H1 (cell line): ENCODE measurements around the gene TERB1. TPM values are rescaled to one million over a fixed set of nuclear protein-coding genes. Genes with fewer than 3 reads are reported as not detected.

Experiments
- BACH1 ChIP-seq: IDR thresholded peaks from 2 replicates; pipeline ENCODE4 v1.6.1; 2012; ENCODE audit warnings: low read length, improper control_type of control experiment
- E2F6 ChIP-seq: IDR thresholded peaks from 2 replicates; pipeline ENCODE4 v1.6.1; 2012; ENCODE audit warnings: inconsistent platforms
- EP300 ChIP-seq, 2 experiments: IDR thresholded peaks; 1 replicate in 1 of 2; 2 replicates in 1 of 2; pipeline ENCODE4 v1.6.1; 2011 to 2012; ENCODE audit warnings: low read depth in 2 of 2, low read length in 2 of 2, mild to moderate bottlenecking in 2 of 2, borderline replicate concordance in 1 of 2, inconsistent platforms in 1 of 2, moderate library complexity in 1 of 2
- FOSL1 ChIP-seq: IDR thresholded peaks from 2 replicates; pipeline ENCODE4 v1.6.1; 2011; ENCODE audit warnings: mild to moderate bottlenecking, low read depth, low read length, moderate library complexity; ENCODE audit not compliant: insufficient read depth
- NRF1 ChIP-seq: IDR thresholded peaks from 2 replicates; pipeline ENCODE4 v1.6.1; 2011; ENCODE audit warnings: mild to moderate bottlenecking, low read depth, low read length, improper control_type of control experiment
- SIN3A ChIP-seq, 2 experiments: IDR thresholded peaks in 1 of 2; conservative IDR thresholded peaks in 1 of 2; 2 replicates each; pipeline ENCODE4 v1.6.1; 2011 to 2012; ENCODE audit warnings: low read length in 2 of 2, improper control_type of control experiment in 1 of 2, low read depth in 1 of 2, mild to moderate bottlenecking in 1 of 2
- SP4 ChIP-seq: IDR thresholded peaks from 2 replicates; pipeline ENCODE4 v1.6.1; 2012; ENCODE audit warnings: low read length, inconsistent platforms
- polyA plus RNA-seq, 7 experiments: library from polyadenylated mRNA; depleted of rRNA in 3 of 7; stranded (reverse) in 5 of 7; unstranded in 2 of 7; fragments of >200 nt in 5 of 7; fragments of 200-250 nt in 2 of 7; gene quantifications; 1 replicate in 5 of 7; 2 replicates in 1 of 7; 4 replicates in 1 of 7; pipeline versions ENCODE4 v1.2.1 to v1.2.3, GENCODE V29; 2011 to 2013; ENCODE audit warnings: missing spikeins in 2 of 7, mixed read lengths in 2 of 7
- total RNA-seq: library from RNA; stranded (reverse); fragmentation: NEBNext Ultra II Directional; extraction: Animal tissue kit (Norgen Biotek cat#: 25700); gene quantifications from 2 replicates; pipeline ENCODE4 v1.2.1, GENCODE V29; 2021

Gene TERB1
- total and polyA plus RNA-seq, 2 of the 8 experiments (the other 6 are each of a cell fraction or from before 2014, with no cell fraction given): not detected

- no peak for TF ChIP-seq FOSL1
- no peak for TF ChIP-seq SP4
- TF ChIP-seq E2F6: no peak
- TF ChIP-seq SIN3A (conservative IDR thresholded peaks at IDR 0.05 in 1 of 2, IDR thresholded peaks at IDR 0.05 in 1 of 2; ENCODE audit: low read depth in 1 of 2, low read length in 2 of 2): no peak
- TF ChIP-seq EP300 (IDR thresholded peaks at IDR 0.05; ENCODE audit: borderline replicate concordance in 1 of 2, low read depth in 2 of 2, low read length in 2 of 2): no peak
- no peak for TF ChIP-seq BACH1
- no peak for TF ChIP-seq NRF1
Measured at GRCh38 chr16:66705790-66706505, 95.4 kb downstream of the TERB1 start (continued).

Other genes starting within 250 kb of the TERB1 start
- 18.9 and 21.1 TPM in 2 replicates for gene CKLF, start 249.0 kb downstream of the TERB1 start, total RNA-seq
- 61.2 and 63.5 TPM in 2 replicates for gene CKLF, start 249.0 kb downstream of the TERB1 start, polyA plus RNA-seq (2011; rRNA removed)
- gene CMTM1, start 235.1 kb downstream of the TERB1 start, total RNA-seq: 1.9 and 2.0 TPM in 2 replicates
- gene CMTM1, start 235.1 kb downstream of the TERB1 start, polyA plus RNA-seq (2011; rRNA removed): 1.2 and 1.7 TPM in 2 replicates
- gene CMTM2, start 222.1 kb downstream of the TERB1 start, total RNA-seq: not detected in 2 replicates
- gene CMTM2, start 222.1 kb downstream of the TERB1 start, polyA plus RNA-seq (2011; rRNA removed): not detected in 2 replicates
- 24.8 and 25.4 TPM in 2 replicates for gene CMTM3, start 196.9 kb downstream of the TERB1 start, total RNA-seq
- 24.7 and 30.8 TPM in 2 replicates for gene CMTM3, start 196.9 kb downstream of the TERB1 start, polyA plus RNA-seq (2011; rRNA removed)
- 49.4 and 51.7 TPM in 2 replicates for gene CMTM4, start 104.8 kb downstream of the TERB1 start, total RNA-seq
- gene CMTM4, start 104.8 kb downstream of the TERB1 start, polyA plus RNA-seq (2011; rRNA removed): 35.3 and 46.7 TPM in 2 replicates
- gene DYNC1LI2, start 50.0 kb downstream of the TERB1 start, total RNA-seq: 70.8 and 72.4 TPM in 2 replicates
- 35.0 and 40.7 TPM in 2 replicates for gene DYNC1LI2, start 50.0 kb downstream of the TERB1 start, polyA plus RNA-seq (2011; rRNA removed)
- 145 and 155 TPM in 2 replicates for gene NAE1, start 29.4 kb upstream of the TERB1 start, total RNA-seq
- gene NAE1, start 29.4 kb upstream of the TERB1 start, polyA plus RNA-seq (2011; rRNA removed): 30.3 and 66.6 TPM in 2 replicates
- 1.7 and 1.8 TPM in 2 replicates for gene CA7, start 42.8 kb upstream of the TERB1 start, total RNA-seq
- gene CA7, start 42.8 kb upstream of the TERB1 start, polyA plus RNA-seq (2011; rRNA removed): 2.7 and 4.7 TPM in 2 replicates
- gene PDP2, start 78.9 kb upstream of the TERB1 start, total RNA-seq: 36.0 and 36.5 TPM in 2 replicates
- 10.1 and 11.7 TPM in 2 replicates for gene PDP2, start 78.9 kb upstream of the TERB1 start, polyA plus RNA-seq (2011; rRNA removed)
- not detected in 2 replicates for gene CDH16, start 117.3 kb upstream of the TERB1 start, total RNA-seq
- gene CDH16, start 117.3 kb upstream of the TERB1 start, polyA plus RNA-seq (2011; rRNA removed): not detected in 2 replicates
- gene RRAD, start 124.0 kb upstream of the TERB1 start, total RNA-seq: not detected in 2 replicates
- gene RRAD, start 124.0 kb upstream of the TERB1 start, polyA plus RNA-seq (2011; rRNA removed): 0.08 and 0.17 TPM in 2 replicates
- gene CIAO2B, start 132.8 kb upstream of the TERB1 start, total RNA-seq: 65.6 and 71.3 TPM in 2 replicates
- 248 and 256 TPM in 2 replicates for gene CIAO2B, start 132.8 kb upstream of the TERB1 start, polyA plus RNA-seq (2011; rRNA removed)
- 14.4 and 14.7 TPM in 2 replicates for gene CES2, start 133.9 kb upstream of the TERB1 start, total RNA-seq
- gene CES2, start 133.9 kb upstream of the TERB1 start, polyA plus RNA-seq (2011; rRNA removed): 8.6 and 16.8 TPM in 2 replicates
- 1.6 and 1.7 TPM in 2 replicates for gene CES3, start 159.7 kb upstream of the TERB1 start, total RNA-seq
- gene CES3, start 159.7 kb upstream of the TERB1 start, polyA plus RNA-seq (2011; rRNA removed): 2.2 and 2.8 TPM in 2 replicates
- 0.93 TPM in 1 of 2 replicates, not detected in the other for gene CES4A, start 187.0 kb upstream of the TERB1 start, total RNA-seq
- 0.88 and 1.5 TPM in 2 replicates for gene CES4A, start 187.0 kb upstream of the TERB1 start, polyA plus RNA-seq (2011; rRNA removed)
- 31.6 and 34.3 TPM in 2 replicates for gene CBFB, start 227.6 kb upstream of the TERB1 start, total RNA-seq
- gene CBFB, start 227.6 kb upstream of the TERB1 start, polyA plus RNA-seq (2011; rRNA removed): 8.0 and 11.5 TPM in 2 replicates